LNCAP (cell line): ENCODE data around the gene MAF.

Experiments used
- CTCF ChIP-seq: fragments of 450-650 bp; IDR thresholded peaks from 2 replicates; pipeline ENCODE4 v1.5.1; 2017; ENCODE audit warnings: mild to moderate bottlenecking

Gene MAF

DNA sequence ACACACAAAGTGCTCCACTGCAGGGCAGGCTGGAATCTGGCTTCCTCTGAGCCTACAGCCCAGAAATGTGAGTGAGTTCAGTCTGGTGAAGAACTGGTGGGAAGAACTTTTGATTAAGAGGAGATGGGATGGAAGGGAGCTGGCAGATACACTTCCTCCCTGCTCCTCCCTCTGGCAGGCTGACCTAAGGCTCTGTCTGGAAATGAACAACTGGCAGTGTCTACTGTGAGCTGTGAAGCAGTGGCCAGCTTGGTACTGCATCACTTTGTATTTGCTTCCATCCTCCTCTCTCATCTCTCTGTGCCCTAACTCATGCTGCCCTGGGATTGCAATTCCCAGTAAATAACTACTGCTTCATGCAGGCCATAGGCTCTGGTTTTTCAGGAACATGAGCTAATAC, 45.6 kb downstream of the MAF start:
- no peak for TF ChIP-seq CTCF

GRCh38 chr16:79550373-79550772, 50.2 kb downstream of the MAF start:
- TF ChIP-seq CTCF = no peak

DNA sequence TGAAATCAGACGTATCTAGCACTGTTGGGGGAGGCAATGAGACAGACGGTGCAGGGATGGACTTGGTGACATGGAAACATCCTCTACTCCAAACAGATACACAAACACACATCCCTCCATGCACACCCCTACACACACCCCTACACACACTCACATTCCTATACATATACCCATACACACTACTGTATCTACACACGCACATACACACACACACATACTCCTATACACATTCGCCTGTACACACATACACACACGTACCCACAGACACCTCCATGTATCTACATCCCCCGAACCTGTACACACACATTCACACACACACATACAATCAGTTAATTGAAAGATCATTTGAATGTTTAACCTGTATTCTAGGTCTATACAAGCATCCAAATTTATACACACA, 53.5 kb downstream of the MAF start:
- no peak for TF ChIP-seq CTCF
